AG09319 (cell line): Measurements from ENCODE around the gene OR1N2.

Source experiments
- DNase-seq: peaks from one replicate; pipeline ENCODE4 v3.0.0-alpha.2; 2010; ENCODE audit warnings: low read depth; ENCODE audit errors: extremely low read depth
- TF ChIP-seq, protein P1 (sequence below): IDR thresholded peaks from 2 replicates; pipeline ENCODE4 v1.5.1; 2011; ENCODE audit warnings: low read depth, mild to moderate bottlenecking, inconsistent platforms, low read length, moderate library complexity

OR1N2 gene, protein sequence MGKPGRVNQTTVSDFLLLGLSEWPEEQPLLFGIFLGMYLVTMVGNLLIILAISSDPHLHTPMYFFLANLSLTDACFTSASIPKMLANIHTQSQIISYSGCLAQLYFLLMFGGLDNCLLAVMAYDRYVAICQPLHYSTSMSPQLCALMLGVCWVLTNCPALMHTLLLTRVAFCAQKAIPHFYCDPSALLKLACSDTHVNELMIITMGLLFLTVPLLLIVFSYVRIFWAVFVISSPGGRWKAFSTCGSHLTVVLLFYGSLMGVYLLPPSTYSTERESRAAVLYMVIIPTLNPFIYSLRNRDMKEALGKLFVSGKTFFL

DNA sequence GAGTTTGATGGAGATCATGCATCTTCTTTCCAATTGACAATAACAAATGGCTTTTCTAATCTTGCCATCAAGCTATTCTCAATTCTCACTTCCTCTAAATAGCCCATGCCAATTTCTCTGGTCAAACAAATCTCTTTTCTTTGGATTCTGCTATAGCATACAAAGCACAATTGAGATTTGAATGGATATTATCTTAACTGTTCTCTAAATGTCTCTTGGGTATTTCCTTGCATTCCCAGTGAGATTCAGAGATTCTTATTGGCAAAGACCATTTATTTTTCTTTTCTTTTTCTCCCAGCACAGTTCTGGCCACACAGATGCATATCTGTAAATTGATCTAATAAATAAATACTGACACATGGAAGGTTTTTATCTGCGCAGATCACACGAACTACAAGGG lies at the start of gene OR1N2:
TSS of gene OR1N2 (plus strand) at position 301 of the 400 bp plus-strand sequence. CDS start 100 bp downstream, outside the sequence.
- no peak for DNase-seq
- TF ChIP-seq, protein P1, sequence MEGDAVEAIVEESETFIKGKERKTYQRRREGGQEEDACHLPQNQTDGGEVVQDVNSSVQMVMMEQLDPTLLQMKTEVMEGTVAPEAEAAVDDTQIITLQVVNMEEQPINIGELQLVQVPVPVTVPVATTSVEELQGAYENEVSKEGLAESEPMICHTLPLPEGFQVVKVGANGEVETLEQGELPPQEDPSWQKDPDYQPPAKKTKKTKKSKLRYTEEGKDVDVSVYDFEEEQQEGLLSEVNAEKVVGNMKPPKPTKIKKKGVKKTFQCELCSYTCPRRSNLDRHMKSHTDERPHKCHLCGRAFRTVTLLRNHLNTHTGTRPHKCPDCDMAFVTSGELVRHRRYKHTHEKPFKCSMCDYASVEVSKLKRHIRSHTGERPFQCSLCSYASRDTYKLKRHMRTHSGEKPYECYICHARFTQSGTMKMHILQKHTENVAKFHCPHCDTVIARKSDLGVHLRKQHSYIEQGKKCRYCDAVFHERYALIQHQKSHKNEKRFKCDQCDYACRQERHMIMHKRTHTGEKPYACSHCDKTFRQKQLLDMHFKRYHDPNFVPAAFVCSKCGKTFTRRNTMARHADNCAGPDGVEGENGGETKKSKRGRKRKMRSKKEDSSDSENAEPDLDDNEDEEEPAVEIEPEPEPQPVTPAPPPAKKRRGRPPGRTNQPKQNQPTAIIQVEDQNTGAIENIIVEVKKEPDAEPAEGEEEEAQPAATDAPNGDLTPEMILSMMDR: no peak

DNA sequence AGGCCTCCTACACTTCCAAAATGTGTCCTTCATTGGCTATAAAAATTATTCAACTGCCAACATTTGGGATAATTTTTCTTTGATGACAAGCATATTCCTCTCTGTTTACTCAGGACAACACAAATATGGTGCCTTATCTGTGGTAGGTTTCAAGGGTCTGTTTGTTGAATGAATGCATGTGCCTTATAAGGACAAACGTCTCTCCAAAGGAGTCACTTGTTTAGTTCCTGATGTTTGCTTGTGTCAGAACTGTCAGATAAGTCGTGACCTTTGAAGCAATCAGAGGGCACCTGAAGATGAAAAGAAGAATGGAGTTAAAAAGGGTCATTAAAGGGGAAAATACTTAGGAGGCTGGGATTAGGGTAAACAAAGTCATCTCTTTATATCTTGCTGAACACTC lies 45.9 kb upstream of the OR1N2 start:
- TF ChIP-seq, protein P1: no peak
- DNase-seq: no peak

DNA sequence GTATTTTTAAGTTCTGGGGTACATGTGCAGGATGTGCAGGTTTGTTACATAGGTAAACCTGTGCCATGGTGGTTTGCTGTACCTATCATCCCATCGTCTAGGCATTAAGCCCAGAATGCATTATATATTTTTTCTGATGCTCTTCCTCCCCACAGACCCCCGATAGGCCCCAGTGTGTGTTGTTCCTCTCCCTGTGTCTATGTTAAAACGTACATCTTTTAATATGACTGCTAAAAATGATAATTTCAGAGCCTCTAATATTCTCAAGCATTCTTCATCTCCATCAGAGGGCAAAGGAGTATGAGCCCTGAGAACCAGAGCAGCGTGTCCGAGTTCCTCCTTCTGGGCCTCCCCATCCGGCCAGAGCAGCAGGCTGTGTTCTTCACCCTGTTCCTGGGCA lies 42.4 kb upstream of the OR1N2 start, which contains the start of gene OR1J2:
TSS of gene OR1J2 (plus strand) at position 301 of the 400 bp plus-strand sequence. CDS start at position 301, 0 bp downstream.
- TF ChIP-seq, protein P1: no peak
- DNase-seq: no peak

DNA sequence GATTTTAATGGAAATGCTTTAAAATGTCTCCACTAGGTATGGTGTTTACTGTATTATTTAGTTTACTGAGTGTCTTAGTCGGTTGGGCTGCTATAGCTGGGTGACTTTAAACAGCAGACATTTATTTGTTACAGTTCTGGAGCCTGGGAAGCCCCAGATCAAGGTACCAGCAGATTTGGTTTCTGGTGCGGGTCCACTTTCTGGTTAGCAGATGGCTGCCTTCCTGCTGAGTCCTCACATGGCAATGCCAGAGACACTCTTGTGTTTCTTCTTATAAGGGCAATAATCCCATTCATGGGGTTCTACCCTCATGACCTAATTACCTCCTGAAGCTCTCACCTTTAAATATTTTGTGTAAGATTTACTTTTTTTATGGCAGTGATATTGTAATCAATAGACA lies 34.7 kb upstream of the OR1N2 start:
- no peak for DNase-seq
- TF ChIP-seq, protein P1: no peak

DNA sequence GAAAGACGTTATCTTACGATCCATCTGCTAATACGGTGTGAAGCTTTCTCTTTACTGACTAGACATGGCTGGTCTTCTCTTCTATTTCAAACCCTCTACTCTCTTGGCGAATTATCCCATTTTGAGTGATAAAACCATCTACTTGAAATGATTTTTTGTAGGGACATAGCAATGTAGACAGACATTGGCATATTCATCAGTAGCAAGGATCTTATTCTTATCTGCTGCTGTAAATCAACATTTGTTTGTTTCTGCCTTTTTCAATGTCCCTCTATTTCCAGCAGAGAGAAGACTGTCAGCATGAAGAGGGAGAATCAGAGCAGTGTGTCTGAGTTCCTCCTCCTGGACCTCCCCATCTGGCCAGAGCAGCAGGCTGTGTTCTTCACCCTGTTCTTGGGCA lies 34.1 kb upstream of the OR1N2 start, which contains the start of gene OR1J4:
TSS of gene OR1J4 (plus strand) at position 301 of the 400 bp plus-strand sequence. CDS start at position 301, 0 bp downstream.
- TF ChIP-seq, protein P1: no peak

DNA sequence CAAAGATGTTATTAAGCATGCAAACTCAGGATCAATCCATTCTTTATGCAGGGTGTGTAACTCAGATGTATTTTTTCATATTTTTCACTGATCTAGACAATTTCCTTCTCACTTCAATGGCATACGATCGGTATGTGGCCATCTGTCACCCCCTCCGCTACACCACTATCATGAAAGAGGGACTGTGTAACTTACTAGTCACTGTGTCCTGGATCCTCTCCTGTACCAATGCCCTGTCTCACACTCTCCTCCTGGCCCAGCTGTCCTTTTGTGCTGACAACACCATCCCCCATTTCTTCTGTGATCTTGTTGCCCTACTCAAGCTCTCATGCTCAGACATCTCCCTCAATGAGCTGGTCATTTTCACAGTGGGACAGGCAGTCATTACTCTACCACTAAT lies 33.5 kb upstream of the OR1N2 start:
- TF ChIP-seq, protein P1: no peak
- no peak for DNase-seq

More for the DNA sequence above, 34.1 kb upstream of the OR1N2 start, which contains the start of gene OR1J4:
- DNase-seq: no peak

DNA sequence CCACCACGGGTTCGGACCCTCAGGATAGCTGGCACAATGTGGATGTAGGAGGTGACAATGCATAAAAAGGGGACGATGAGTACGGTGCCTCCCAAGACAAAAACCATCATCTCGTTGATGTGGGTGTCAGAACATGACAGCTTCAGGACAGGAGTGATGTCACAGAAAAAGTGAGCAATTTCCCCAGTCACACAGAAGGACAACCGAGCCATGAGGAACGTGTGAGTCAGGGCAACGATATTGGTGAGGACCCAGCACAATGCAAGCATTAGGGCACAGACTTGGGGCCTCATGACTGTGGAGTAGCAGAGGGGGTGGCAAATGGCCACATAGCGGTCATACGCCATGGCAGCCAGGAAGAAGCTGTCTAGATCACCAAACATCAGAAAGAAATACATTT lies 26.3 kb upstream of the OR1N2 start:
- DNase-seq: no peak
- TF ChIP-seq, protein P1: no peak
